ENCODE data around the gene MTIF3. TPM values are rescaled to one million over a fixed set of nuclear protein-coding genes. Genes with fewer than 3 reads are reported as not detected.

MTIF3 gene, protein sequence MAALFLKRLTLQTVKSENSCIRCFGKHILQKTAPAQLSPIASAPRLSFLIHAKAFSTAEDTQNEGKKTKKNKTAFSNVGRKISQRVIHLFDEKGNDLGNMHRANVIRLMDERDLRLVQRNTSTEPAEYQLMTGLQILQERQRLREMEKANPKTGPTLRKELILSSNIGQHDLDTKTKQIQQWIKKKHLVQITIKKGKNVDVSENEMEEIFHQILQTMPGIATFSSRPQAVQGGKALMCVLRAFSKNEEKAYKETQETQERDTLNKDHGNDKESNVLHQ
- 10 to 100 TPM; 26.4 to 39.4 (median 33.2) TPM for total RNA-seq (2021; fragmentation: NEBNext Ultra II Directional; extraction: Animal tissue kit (Norgen Biotek cat#: 25700))
- long read RNA-seq, transcript MTIF3-202 (5 exons, 1,005 nt), result major isoform, 8 of 40 reads
- long read RNA-seq, partial matches to known transcripts, result 11 of 40 reads
- long read RNA-seq, other reads (novel, unspliced or antisense), result 15 of 40 reads

DNA sequence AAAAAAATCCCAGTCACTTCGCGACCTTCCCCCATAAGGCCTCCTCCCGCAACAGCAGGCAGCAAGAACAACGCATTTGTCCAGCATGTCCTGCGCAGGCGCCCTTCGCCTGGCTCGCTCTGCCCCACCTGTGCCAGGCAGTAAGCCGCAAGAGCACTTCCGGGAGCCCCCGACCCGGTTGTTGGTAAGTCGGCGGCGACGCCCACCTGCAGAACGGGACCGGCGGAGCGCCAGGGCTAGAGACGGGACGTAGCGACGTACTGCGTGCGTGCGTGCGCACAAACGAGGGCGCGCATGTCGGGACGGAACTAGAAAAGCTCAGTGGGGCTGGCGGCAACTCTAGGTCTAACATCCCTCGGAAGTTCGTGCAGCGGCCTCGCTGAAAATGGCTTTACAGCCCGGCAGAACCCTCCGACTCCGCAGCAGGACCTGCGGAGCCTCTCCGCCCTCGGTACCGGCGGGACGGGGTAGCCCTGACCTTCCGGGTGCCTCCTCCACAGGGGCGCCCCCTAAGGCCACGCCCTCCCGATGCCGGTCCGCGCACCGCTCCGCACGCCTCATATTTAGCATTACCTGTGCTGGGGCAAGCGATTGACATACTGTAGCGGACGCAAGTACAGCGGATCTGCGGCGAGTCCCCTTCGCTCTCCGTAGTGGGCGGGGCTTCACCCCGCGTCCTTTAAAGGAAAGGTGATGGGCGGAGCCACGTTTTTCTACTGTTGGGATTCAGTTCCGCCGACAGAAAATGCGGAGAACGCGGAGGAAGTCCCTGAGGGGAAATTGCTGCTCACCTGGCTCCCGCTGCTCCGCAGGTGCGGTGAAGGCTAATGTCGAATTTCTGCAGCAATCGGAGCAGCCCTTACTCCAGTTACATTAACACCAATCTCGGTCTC, at the start of gene MTIF3:
Gene MTIF3, minus strand, starts transcription at position 629 of the 893 bp plus-strand sequence. CDS start 10,116 bp downstream, outside the sequence.
- H3K4me3 Mint-ChIP-seq, result peak within 1 kb of the TSS; percentile 94
- H3K9me3 Mint-ChIP-seq, result no peaks in the 10 kb centered on the region
- peak within 1 kb of the TSS; percentile 77 for H3K27ac Mint-ChIP-seq
- peaks cover 7% of the 10 kb centered on the region for H3K36me3 Mint-ChIP-seq (ENCODE audit: low read depth)
- peak; percentile 78 for DNase-seq
- H3K4me1 Mint-ChIP-seq (ENCODE audit: low read depth), result peaks cover 38% of the 10 kb centered on the region
- no peaks in the 10 kb centered on the region; the same call in none of the 2 replicates for H3K27me3 Mint-ChIP-seq (ENCODE audit: insufficient read depth)
- TF ChIP-seq, protein P1, sequence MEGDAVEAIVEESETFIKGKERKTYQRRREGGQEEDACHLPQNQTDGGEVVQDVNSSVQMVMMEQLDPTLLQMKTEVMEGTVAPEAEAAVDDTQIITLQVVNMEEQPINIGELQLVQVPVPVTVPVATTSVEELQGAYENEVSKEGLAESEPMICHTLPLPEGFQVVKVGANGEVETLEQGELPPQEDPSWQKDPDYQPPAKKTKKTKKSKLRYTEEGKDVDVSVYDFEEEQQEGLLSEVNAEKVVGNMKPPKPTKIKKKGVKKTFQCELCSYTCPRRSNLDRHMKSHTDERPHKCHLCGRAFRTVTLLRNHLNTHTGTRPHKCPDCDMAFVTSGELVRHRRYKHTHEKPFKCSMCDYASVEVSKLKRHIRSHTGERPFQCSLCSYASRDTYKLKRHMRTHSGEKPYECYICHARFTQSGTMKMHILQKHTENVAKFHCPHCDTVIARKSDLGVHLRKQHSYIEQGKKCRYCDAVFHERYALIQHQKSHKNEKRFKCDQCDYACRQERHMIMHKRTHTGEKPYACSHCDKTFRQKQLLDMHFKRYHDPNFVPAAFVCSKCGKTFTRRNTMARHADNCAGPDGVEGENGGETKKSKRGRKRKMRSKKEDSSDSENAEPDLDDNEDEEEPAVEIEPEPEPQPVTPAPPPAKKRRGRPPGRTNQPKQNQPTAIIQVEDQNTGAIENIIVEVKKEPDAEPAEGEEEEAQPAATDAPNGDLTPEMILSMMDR (IDR thresholded peaks at IDR 0.05), result peak; percentile 34; the same call in 1 of the 2 replicates

DNA sequence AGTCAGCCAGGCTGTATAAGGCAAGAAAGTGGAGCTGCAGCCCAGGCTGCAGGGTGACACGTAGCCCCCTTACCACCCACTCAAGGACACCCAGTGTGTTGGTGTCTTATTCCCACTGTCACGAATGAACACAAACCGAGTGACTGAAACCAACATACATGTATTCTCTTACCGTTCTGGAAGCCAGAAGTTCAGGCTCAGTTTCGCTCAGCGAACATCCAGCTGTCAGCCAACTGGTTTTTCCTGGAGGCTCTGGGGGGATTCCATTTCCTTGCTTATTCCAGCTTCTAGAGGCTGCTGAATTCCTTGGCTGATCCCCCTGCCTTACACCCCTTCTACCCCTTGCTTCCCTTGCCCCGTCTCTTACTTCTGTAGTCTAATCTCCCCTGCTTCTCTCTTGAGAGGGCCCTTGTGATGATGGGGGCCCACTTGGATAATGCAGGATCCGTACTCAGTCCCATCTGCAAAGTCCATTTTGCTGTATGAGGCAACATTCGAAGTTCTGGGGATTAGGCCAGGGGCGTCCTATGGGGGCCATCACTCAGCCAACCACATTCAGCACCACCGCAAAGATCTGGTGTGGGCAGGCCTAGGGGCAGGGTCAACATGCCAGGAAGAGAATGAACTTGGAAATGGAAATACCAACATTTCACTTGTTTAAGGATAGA, 47.3 kb upstream of the MTIF3 start:
- Mint-ChIP-seq H3K27ac (no peak overlapping the region), H3K9me3 (no peaks in the 10 kb centered on the region), H3K4me1 (ENCODE audit: low read depth) (no peaks in the 10 kb centered on the region; the same call in 1 of the 2 replicates), H3K4me3 (no peak overlapping the region), H3K27me3 (ENCODE audit: insufficient read depth) (peaks cover 20% of the 10 kb centered on the region), H3K36me3 (ENCODE audit: low read depth) (no peaks in the 10 kb centered on the region)
- TF ChIP-seq, protein P1 (IDR thresholded peaks at IDR 0.05), result no peak
- DNase-seq, result no peak

DNA sequence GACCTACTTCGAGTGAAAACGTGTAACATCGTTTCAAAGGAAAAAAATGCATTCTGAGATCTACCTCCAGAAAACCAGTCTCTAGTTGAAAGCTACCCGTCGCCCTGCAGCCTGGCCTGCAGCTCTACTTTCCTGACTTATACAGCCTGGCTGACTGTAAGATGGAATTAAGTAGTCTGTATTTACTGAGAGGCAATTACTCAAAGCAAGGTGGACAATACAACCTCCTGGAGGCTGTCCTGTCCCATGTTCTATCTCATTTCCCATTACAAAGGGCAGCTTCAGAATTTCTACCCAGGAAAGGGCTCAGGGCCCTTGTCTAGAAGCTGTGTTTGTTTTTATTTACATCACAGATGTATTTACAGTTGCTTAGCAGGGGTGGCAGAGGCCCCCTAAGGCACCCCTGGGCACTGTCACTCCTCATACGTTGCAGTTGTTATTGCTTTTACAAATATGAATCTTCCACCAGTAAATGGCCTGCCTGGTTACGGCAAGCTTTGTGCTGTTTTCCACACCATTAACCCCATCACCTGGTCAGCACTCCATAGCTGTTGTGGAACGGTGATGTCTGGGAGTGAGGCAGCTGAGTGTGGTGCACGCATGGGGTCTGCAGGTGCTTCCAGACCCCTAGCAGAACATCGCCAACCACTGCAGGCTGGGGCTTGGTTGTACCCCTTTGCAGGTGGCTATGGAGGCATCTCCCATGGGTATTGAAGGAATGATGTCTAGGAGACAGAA, 46.3 kb upstream of the MTIF3 start:
- no peak for DNase-seq
- no peaks in the 10 kb centered on the region for H3K9me3 Mint-ChIP-seq

DNA sequence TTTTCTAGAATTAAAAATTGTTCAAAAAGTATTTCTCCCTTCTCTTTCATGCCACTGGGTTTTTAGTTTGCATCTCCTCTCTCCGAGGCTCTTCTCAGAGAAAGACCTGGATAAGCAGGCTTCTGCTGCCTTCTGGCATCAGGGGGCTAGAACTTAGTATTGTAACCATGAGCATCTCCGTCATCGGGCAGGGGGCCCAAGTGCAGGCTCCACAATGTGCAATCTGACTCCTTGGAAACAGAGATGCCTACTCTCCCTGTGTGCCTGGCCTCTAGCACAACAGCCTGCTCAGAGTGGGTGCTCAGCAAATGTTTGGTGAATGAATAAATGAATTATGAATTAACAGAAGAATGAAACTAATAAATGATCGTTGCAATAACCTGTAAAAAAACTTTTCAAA, 45.6 kb upstream of the MTIF3 start:
- Mint-ChIP-seq H3K27me3 (ENCODE audit: insufficient read depth) (peaks cover 23% of the 10 kb centered on the region), H3K9me3 (no peaks in the 10 kb centered on the region), H3K27ac (no peak overlapping the region), H3K4me3 (no peak overlapping the region), H3K4me1 (ENCODE audit: low read depth) (no peaks in the 10 kb centered on the region; the same call in 1 of the 2 replicates), H3K36me3 (ENCODE audit: low read depth) (no peaks in the 10 kb centered on the region)
- DNase-seq, result no peak
- TF ChIP-seq, protein P1 (IDR thresholded peaks at IDR 0.05), result no peak

More for the DNA sequence above, 46.3 kb upstream of the MTIF3 start:
- no peak overlapping the region for H3K4me3 Mint-ChIP-seq
- H3K4me1 Mint-ChIP-seq (ENCODE audit: low read depth), result no peaks in the 10 kb centered on the region; the same call in 1 of the 2 replicates
- peaks cover 20% of the 10 kb centered on the region for H3K27me3 Mint-ChIP-seq (ENCODE audit: insufficient read depth)
- TF ChIP-seq, protein P1 (IDR thresholded peaks at IDR 0.05), result no peak
- H3K36me3 Mint-ChIP-seq (ENCODE audit: low read depth), result no peaks in the 10 kb centered on the region
- H3K27ac Mint-ChIP-seq, result no peak overlapping the region
